Measurements from ENCODE around the gene OST4. TPM values are rescaled to one million over a fixed set of nuclear protein-coding genes. Genes with fewer than 3 reads are reported as not detected.
"Not testable (repeated sequence)": the region's sequence is repeated elsewhere in the genome, so short reads cannot be mapped to it uniquely, and the experiment has no call there.

Gene OST4
- total RNA-seq, 1 donor from 2014 or later = 199 TPM

DNA sequence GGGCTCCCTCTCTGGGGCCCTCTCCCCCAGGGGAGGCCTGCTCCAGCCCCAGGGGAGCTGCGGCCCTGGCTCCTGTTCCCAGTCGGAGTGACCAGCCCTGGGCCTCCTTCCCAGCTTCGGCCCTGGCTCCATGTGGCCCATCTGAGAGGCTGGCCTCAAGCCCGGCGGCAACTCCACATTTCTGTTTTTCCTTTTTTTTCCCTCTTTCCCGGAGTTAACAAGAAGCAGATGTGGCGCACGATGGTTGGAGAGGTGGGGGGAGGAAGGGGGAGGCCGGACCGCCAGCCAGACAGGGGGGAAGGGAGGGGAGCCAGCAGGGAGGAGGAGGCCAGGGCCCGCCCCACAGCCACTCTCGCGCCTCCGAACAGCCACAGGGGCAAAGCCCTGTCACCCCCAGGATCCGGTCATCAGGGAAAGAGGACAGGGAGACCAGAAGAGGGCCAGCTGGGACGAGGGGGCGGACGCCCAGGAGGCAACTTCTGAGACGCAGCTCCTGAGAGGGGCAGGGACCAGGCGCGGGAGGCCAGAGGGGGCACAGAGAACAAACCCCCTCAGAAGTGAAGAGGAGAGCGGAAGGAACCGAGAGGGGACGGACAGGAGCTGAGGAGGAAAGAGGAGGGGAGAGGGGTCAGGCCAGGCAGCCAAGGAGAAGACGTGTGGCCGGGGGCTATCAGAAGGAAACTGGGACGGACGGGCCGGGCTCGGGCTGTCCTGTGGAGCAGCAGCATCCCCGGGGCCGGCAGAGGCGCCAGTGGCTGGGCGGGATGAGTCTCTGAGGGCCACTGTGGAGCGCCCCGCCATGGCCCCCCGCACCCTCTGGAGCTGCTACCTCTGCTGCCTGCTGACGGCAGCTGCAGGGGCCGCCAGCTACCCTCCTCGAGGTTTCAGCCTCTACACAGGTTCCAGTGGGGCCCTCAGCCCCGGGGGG, 7.1 kb upstream of the OST4 start, which contains the start of gene EMILIN1:
Gene EMILIN1 (plus strand): TSS at position 349 of the 928 bp plus-strand sequence. CDS start 451 bp downstream, at position 800.
- DNase-seq = peak; percentile 93

DNA sequence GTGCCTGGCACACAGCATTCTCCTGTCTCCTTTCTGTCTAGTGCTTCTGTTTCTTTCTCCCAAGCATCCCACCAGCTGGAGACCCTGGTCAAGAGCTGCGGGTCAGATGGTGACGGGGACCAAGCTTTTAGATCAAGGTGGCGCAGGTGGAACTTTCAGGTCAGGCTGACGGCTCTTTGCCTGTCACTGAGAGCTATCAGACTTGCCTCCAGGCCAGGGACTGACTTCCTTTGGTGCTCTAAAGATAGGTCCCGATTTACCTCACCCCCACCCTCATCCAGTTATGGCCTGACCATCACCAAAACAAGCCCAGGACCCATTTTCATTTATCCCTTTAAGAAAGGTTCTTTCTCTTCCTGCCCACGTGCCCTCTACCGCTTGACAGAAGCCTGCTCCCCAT, 5.8 kb upstream of the OST4 start:
- DNase-seq = no peak

DNA sequence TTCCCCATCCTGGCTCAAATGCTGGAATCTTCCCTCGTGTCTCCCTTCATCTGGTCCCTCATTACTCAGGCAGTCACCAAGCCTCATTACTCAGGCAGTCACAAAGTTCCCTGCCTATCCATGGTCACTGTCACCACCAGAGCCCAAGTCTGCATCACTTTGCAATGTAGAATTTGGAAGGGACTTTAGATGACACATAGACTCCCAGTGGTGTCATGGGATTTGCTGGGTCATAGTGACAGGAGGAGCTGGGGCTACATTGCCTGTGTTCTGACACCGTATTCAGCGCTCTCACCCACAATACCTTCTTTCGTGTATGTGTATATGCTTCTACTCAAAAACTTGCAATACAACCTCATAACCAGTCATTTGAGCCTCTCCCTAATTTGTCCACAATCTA, 4.9 kb upstream of the OST4 start:
- DNase-seq = no peak

DNA sequence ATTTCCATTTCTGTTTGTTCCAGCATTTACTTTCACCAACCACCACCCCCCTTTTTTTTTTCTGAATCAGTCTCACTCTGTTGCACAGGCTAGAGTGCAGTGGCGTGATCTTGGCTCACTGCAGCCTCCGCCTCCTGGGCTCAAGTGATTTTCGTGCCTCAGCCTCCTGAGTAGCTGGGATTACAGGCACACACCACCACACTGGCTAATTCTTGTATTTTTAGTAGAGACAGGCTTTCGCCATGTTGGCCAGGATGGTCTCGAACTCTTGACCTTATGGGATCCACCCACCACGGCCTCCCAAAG, 4.1 kb upstream of the OST4 start:
- not testable (repeated sequence) for DNase-seq

DNA sequence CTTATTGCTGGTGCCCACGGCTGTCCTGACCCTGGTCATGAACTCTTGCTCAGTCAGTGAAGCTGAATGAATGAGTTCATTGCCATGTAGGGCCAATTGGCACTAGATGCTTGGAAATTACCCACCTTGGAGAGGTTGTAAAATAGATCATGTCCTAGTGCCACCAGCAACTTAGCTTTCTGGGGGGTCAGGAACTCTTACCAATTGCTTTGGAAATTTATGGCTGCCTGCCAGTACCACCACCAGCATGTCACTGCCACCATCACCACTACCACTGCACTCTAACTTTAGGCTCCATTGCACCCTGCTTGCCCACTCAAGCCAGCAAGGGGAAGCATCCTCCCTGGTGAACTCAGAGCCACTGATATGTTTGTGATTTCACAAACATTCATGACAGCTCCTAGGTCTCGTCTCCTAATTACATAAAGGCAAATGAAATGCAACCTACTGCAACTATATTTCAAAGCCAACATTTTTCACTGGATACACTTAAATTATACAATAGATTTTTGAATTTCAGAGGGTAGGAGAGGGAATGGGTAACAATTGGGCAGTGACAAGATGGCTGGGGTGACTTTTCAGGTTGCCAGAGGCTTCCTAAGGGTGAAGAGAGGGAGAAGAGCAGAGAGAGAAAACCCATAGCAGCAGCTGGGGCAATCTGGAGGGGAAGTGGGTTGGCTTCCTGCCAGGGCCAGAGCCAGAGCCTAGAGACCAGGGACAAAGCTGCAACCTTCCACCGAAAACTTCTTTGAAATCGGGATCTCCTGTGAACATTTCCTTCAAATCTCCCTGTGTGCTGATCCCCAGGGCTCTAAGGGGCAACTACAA, 3.5 kb upstream of the OST4 start:
- no peak for DNase-seq

DNA sequence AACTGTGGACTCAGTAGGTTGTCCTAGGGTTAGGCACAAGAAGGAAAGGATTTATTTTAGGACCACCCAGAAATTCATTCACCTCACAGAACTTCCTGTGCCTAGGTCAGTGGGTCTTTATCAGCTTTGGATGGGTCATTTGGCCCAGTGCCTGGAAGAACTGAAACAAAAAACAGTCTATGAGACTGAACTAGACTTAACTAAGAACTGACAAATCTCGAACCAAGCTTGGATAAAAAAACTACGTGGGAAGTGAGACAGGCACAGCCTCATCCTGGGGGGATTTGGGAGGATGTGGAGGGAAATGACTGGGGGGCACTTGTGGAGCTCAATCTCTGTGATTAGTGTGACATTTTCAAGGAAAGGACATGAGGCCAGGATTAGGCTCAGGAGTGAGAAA, 2.3 kb upstream of the OST4 start:
- no peak for DNase-seq

DNA sequence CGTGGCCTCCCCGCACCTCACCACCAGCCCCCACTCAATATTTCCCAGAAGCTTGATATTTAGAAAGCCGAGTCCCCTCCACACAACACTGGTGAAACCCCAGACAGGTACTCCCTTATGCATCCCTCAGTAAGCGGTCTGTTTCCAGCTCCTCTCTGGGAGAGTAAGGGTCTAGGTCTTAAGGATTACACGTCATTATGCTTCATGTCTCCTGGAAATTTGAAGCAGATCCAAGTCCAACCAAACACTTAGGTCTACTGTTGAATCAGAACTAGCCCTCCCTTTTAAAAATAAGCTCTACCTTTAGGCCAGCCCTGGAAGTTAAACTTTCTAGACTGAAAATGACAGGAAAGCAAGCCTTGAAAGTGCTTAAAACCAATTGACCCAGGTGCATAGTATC, 1.5 kb upstream of the OST4 start:
- DNase-seq = no peak

DNA sequence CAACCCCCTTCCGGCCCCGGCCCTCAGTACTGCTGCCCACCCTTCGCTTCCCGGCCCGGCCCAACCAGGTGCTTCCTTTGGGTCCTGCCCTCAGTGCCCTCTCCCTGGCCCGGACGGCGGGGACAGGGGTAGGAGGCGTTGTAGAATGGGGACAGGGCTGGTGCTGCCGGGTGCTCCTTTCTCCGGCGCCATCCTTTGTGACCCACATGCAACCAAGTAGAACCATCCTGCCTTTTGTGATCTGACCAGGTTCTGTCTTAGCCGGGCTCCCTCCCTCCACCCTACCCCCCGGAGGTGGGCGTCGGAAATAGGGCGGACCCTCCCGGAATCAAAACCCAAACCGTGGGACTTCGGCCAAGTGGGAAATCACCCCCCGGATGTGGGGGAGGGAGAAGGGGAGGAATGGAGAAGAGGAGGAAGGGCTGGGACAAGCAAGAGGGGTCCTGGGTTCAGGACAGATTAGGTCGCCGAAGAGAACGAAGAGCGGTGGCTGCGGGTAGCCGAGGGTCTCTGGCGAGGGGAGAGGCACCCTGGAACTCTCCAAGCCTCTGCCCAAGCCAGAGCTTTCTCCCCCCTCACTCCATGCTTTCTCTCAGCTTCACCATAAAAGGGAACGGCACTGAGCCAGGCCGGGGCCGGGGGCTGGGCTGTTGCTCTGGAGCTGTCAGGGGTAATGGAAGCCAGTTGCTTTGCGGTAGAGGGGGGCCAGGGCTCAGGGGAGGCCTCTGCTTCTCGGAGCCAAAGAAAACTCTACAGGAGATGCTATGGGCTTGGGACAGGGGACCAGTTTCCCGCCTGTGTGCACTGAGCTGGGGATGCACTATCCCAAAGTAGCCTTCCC, 756 bp upstream of the OST4 start:
- peak; percentile 75 for DNase-seq

DNA sequence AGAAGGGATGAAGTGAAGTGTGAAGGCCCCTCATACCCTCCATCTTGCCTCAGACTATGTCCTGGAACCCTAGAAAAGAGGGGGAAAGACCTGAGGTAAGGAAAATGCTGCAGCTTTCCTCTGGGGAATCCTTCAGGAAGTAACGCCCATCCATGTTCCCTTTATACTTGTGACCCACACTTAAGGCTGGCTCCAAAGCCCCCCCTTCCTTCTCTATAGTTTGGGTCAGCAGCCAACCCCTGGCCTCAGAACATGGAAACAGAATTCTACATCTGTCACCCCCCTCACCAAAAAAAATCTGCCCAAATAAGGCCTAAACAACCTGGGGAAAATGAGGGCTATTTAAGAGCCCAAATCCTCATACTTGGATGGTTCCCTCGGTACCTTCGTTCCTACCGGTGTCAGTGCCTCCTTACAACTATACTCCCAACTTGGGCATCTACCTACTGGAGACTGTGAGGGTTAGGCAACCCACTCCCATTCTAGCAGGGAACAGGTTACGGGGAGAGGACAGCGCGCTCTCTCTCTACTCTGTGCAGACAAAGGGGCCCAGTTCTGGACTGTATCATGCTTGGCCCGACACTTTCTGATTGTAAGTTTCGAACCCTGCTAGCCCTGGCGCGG, 689 bp downstream of the OST4 start:
- no peak for DNase-seq

DNA sequence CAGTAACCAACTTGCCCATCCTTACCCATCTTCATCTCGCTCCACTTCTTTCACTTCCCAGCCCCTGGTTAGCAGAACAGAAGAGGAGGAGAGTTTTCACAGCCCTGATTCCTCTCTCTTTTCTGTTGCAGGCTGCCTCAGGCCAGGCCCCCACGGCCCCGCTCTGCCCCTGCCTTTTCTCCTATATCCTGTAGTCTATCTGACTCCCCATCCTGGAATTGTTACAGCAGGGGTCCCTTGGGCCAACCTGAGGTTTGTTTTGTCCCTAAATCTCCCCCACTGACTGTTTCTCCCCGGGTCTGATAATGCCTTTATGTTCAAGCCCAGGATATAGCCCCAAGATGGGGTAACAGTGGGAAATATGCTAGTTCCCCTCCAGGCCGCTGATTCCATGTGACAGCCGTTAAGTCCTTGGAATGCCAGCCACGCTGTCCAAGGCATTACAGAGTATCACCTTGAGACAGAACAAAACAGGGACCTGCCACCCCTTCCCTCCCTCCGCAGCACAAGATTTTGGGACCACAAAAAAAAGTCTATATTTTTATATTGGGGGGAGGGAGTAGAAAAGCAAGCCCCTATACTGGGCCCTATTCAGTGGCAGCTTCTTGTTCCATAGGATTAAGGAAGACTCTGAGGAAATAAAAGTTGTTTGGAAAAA, 1.4 kb downstream of the OST4 start:
- DNase-seq = no peak

DNA sequence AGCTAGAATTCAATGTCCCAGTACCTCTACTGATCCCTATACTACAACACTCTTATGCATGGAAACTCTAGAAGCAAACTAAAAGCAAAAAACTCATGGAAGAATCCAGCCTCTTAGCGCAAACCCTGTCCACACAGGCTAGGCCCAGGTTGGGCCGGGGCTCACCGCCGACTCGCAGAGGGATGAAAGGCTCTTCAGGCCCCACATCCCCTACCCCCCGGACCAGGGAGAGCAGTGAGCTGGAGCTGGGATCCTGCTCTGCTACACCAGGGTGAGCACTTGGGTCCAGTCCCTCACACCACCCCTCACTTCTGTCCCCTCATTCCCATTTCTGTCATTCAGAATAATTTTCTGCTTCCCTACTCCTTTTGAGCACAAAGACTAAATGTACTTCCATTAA, 2.0 kb downstream of the OST4 start:
- no peak for DNase-seq

DNA sequence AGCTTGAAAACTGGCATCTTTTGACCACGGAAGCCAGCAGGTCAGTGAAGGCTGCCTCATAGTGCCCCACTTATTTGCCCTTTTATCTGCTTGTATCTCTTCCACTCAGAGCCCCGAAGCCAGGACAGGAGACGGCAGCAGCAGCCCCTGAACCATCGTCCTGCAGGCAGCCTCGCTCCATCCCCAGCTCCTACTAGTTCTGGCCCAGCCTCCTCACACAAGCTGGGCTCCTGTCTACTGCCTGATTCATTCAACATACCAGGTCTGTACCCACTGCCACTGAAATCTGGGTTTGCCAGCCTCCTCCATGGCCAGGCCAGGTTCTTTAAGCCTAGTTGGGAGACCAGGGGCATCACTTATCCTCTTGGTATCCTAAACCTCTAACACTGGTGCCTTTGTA, 4.1 kb downstream of the OST4 start:
- DNase-seq = no peak

DNA sequence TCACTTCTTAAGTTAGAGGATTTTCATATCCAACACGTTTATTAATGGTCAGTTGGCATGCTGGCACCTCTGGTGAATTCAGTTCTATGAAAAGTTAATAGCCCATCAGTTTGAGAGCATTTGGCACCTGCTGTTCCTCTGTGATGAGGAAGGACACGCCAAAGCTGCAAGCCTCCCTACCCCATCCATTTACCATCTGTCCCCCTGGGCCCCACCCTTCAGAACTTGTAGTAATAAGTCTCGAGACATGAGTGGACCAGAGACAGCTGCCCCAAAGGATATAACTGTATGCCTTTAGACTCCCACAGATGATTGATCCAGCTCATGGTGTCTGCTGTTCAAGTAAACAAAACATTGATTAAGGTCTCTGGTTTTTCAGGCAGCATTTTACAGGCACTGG, 6.3 kb downstream of the OST4 start:
- no peak for DNase-seq

DNA sequence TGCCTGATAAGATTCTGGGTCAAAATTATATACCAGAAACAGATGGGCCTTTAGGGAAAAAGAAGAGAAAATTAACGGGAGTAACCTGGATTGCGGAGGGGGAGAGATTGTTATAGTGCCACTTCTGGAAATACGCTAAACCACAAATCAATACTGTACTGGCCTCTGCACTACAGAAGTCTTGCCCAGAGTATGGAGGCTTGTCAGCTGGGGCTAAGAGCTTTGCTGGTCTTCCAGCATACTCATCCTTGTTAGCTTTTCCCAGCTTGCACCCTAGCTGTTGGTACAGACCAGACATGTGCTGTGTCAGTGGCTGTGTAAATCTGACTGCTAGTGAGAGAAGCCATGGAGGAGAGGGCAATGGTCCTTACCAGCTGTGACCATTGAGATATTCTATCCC, 11.1 kb downstream of the OST4 start:
- no peak for DNase-seq

DNA sequence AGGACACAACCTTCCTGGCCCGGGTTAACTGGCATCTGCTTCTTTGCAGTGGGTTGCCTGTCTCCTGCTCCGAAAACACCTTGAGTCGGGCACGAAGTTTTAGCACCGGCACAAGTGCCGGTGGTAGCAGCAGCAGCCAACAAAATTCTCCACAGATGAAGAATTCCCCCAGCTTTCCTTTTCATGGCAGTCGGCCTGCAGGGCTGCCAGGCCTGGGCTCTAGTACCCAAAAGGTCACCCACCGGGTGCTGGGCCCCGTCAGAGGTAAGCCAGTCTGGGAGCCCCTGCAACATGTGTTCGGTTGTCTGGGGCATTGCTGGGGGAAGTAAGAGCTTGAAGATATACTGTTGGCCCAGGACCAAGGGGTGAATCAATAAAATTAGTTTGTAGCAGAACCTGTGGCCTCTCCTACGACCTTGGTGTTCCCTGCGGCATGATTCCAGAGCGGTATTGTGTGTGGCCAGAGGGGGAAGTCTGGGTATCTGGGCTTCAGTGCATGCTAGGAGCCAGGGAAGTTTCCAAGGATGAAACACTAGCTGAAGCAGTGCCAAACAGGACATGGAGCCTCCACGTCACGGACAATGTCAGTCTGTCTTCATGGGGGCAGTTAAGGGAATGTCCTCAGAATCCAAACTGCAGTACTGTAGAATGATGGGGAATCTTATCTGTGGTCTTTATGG, 12.2 kb downstream of the OST4 start:
- no peak for DNase-seq

DNA sequence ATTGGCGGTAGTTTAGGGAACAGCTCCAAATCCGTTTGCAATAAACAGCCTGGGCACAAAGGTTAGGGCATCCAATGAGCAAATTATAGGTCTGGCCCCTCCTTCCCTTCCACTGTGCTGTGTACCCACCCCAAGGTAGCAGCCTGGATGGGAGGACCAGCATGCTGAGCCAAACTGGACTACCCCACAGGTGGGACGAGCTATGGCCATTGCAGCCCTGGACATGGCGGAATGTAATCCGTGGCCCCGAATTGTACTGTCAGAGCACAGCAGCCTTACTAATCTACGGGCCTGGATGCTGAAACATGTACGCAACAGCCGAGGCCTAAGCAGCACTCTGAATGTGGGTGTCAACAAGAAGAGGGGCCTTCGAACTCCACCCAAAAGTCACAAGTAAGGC, 13.2 kb downstream of the OST4 start:
- DNase-seq = no peak

DNA sequence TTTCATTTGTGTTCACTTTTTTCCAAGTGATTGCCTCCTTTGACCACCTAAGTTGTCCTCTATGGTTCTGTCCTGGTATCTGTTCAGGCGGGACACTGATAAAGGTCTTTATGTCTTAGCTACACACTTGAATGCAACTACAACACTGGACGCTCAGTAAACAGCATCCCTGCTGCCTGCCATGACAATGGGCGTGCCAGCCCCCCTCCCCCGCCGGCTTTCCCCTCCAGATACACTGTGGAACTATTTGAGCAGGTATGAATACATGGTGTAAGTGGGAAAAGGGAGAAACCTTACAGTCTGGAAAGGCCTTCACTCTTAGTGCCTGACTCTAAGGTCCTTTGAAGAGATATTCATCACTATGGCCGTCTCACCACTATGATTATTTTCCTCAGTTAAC, 14.3 kb downstream of the OST4 start:
- DNase-seq = no peak

DNA sequence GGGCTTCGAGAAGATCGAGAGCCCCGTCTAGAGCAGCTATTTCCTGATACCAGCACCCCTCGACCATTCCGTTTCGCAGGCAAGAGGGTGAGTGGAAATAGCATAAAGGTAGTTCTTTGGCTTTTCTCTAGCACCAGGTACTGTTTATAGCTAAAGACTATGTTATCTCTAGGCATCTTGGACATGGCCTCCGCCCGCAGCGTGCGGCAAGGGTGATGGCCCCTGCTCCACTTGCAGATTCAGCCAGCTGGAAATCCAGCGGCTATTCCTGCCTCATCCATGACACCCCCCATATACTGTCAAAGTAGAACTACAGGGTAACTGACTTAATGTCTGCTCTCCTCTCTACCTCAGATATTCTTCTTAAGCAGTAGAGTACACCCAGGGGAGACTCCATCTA, 16.7 kb downstream of the OST4 start:
- DNase-seq = no peak

DNA sequence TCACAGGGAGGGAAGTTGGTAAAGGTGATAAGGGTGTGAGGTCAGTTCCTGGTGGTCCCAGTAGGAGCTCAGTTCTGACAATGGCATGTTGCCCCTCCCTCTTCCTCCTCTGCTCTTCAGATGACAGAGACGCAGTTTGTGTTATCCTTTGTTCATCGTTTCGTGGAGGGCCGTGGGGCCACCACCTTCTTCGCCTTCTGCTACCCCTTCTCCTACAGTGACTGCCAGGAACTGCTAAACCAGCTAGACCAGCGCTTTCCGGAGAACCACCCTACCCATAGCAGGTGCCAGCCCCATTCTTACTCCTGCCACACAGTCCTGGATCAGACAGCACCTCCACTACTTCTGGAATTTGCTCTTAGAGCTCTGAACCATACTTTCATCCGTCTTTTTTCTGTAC, 17.7 kb downstream of the OST4 start:
- no peak for DNase-seq

DNA sequence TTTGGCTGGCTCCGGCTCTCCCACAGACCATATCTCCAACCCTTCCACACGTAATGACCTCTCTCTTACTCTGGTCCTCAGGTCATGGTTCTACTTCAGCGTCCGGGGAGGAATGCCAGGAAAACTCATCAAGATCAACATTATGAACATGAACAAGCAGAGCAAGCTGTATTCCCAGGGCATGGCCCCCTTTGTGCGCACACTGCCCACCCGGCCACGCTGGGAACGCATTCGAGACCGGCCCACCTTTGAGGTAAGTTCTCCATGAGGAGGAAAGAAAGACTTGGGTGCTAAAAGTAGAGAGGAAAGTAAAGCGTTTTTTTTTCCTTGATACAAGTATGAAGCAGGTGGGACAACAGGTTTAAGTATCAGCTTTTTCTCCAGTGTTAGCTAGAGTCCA, 18.1 kb downstream of the OST4 start:
- no peak for DNase-seq

All from skin of body (tissue), 2 donors.